Panc1 (cell line): ENCODE measurements around the gene ACOXL. TPM values are rescaled to one million over a fixed set of nuclear protein-coding genes. Genes with fewer than 3 reads are reported as not detected.

Experiments used
- ATAC-seq: fragments of 200-7000 bp; cut with Tn5 transposase; 2 replicates; pipeline ENCODE4 v1.9.1; 2020; ENCODE audit warnings: mild to moderate bottlenecking, moderate library complexity
- BruUV-seq: library from RNA; stranded (reverse); fragments of 400-500 nt; replicated peaks from 2 replicates; lab custom pipeline; 2021; lab: Mats Ljungman, UMichigan
- CTCF ChIA-PET: fragments of 300-600 bp; sonication (Branson Sonifier 250); formaldehyde crosslinking; loops from one replicate; lab custom pipeline; 2022; ENCODE audit warnings: antibody characterized with exemption; lab: Charles Lee
- POLR2A ChIA-PET: fragments of 300-600 bp; sonication (Branson Sonifier 250); formaldehyde crosslinking; loops from one replicate; lab custom pipeline; 2022; ENCODE audit warnings: antibody characterized with exemption; lab: Charles Lee
- DNase-seq: peaks from one replicate; pipeline ENCODE4 v3.0.0-alpha.2; 2010; ENCODE audit warnings: low read depth, low spot score
- H3K27ac ChIP-seq: 2 replicates; pipeline ENCODE4 v1.5.1; 2011; ENCODE audit warnings: mild to moderate bottlenecking, low read length, inconsistent platforms
- H3K27me3 ChIP-seq: fragments of 200-500 bp; sonication (Bioruptor generic); 2 replicates; pipeline ENCODE4 v1.6.0; 2014; ENCODE audit warnings: low read length, inconsistent platforms; ENCODE audit not compliant: control insufficient read depth, insufficient read depth
- H3K36me3 ChIP-seq: fragments of 200-500 bp; sonication (Bioruptor generic); 2 replicates; pipeline ENCODE4 v1.5.1; 2014; ENCODE audit warnings: inconsistent platforms, mild to moderate bottlenecking, low read length, moderate library complexity; ENCODE audit not compliant: control insufficient read depth, insufficient read depth
- H3K4me1 ChIP-seq: 2 replicates; pipeline ENCODE4 v1.5.1; 2011; ENCODE audit warnings: inconsistent platforms, mild to moderate bottlenecking, low read length, moderate library complexity; ENCODE audit not compliant: control insufficient read depth, insufficient read depth
- H3K4me3 ChIP-seq, 2 experiments: 2 replicates each; pipeline ENCODE4 v1.5.1; 2011 to 2012; ENCODE audit warnings: low read depth in 2 of 2, low read length in 2 of 2, mild to moderate bottlenecking in 2 of 2, inconsistent platforms in 1 of 2, moderate library complexity in 1 of 2
- H3K9me3 ChIP-seq: fragments of 200-500 bp; sonication (Bioruptor generic); 2 replicates; pipeline ENCODE4 v1.5.1; 2014; ENCODE audit warnings: low read depth, mild to moderate bottlenecking, inconsistent platforms, low read length, moderate library complexity; ENCODE audit not compliant: control insufficient read depth, insufficient read depth
- CTCF ChIP-seq: fragments of 450-650 bp; IDR thresholded peaks from 2 replicates; pipeline ENCODE4 v1.5.1; 2017; ENCODE audit warnings: mild to moderate bottlenecking
- POLR2AphosphoS5 ChIP-seq: IDR thresholded peaks from 2 replicates; pipeline ENCODE4 v1.6.1; 2012; ENCODE audit warnings: mild to moderate bottlenecking, low read depth, low read length, moderate library complexity
- REST ChIP-seq, 2 experiments: IDR thresholded peaks; 2 replicates each; pipeline ENCODE4 v1.6.1; 2011 to 2012; ENCODE audit warnings: low read depth in 2 of 2, control low read depth in 1 of 2, low read length in 1 of 2, mild to moderate bottlenecking in 1 of 2, moderate library complexity in 1 of 2; ENCODE audit not compliant: insufficient read depth in 1 of 2
- SIN3A ChIP-seq: IDR thresholded peaks from 2 replicates; pipeline ENCODE4 v1.6.1; 2012; ENCODE audit warnings: low read depth, mild to moderate bottlenecking, low read length, moderate library complexity, borderline replicate concordance; ENCODE audit not compliant: insufficient read depth
- TCF7L2 ChIP-seq: IDR thresholded peaks from 2 replicates; pipeline ENCODE4 v1.6.1; 2011; ENCODE audit warnings: mild to moderate bottlenecking, low read depth, low read length, inconsistent platforms
- in situ Hi-C: cut with HindIII; loops from 2 replicates; pipeline ENCODE4 v1.10.0; 2016; ENCODE audit warnings: low sequenced_read_pairs, low pct_unique_long_range_greater_than_20kb
- intact Hi-C: fragments of 100-400 bp; cut with micrococcal nuclease; formaldehyde crosslinking; loops from one replicate; pipeline ENCODE4 v1.10.0; 2022; ENCODE audit not compliant: unreplicated experiment
- total RNA-seq: library from RNA; stranded (reverse); gene quantifications from one replicate; pipeline ENCODE4 v1.2.1, GENCODE V29; 2021; ENCODE audit not compliant: unreplicated experiment

The ACOXL gene
- total RNA-seq, 1 experiment from 2014 or later, result 4.9 TPM

- peaks cover 4% of the 10 kb centered on the region; the same call in 1 of the 2 replicates for H3K27me3 ChIP-seq
- no peak overlapping the region for H3K27ac ChIP-seq
- H3K4me3 ChIP-seq, result no peak overlapping the region
- in situ Hi-C loops (no loop called here), intact Hi-C loops (no loop called here)
- CTCF ChIA-PET, result no interaction called here
- no peaks in the 10 kb centered on the region for H3K9me3 ChIP-seq
- no peaks in the 10 kb centered on the region for H3K36me3 ChIP-seq
- POLR2A ChIA-PET, result no interaction called here
- DNase-seq (no peak), ATAC-seq (no peak)
- H3K4me1 ChIP-seq, result 0 out of 2 replicates have a peak, but pooled peaks cover 2% of the 10 kb centered on the region
- BruUV-seq, result no TSS peak
- TF ChIP-seq REST (IDR thresholded peaks at IDR 0.05; ENCODE audit: insufficient read depth in 1 of 2, low read depth in 2 of 2, low read length in 1 of 2), result no peak
- TF ChIP-seq TCF7L2, result no peak
- no peak for TF ChIP-seq CTCF
- no peak for TF ChIP-seq POLR2AphosphoS5
- no peak for TF ChIP-seq SIN3A
These were observed 131.8 kb downstream of the ACOXL start for GRCh38 chr2:110864176-110864575.

- POLR2A ChIA-PET, result no interaction called here
- intact Hi-C loops (no loop called here), in situ Hi-C loops (no loop called here)
- no peak for TF ChIP-seq CTCF
- no peak for TF ChIP-seq REST (IDR thresholded peaks at IDR 0.05; ENCODE audit: insufficient read depth in 1 of 2, low read depth in 2 of 2, low read length in 1 of 2)
- TF ChIP-seq SIN3A, result no peak
- no peak for TF ChIP-seq POLR2AphosphoS5
- TF ChIP-seq TCF7L2, result no peak
- no TSS peak for BruUV-seq
- no peak overlapping the region for H3K27ac ChIP-seq
- peaks cover 4% of the 10 kb centered on the region; the same call in 1 of the 2 replicates for H3K27me3 ChIP-seq
- H3K4me1 ChIP-seq, result 0 out of 2 replicates have a peak, but pooled peaks cover 2% of the 10 kb centered on the region
- ATAC-seq (no peak), DNase-seq (no peak)
- H3K9me3 ChIP-seq, result no peaks in the 10 kb centered on the region
- H3K4me3 ChIP-seq, result no peak overlapping the region
- no peaks in the 10 kb centered on the region for H3K36me3 ChIP-seq
- CTCF ChIA-PET, result no interaction called here
These were observed 132.4 kb downstream of the ACOXL start for GRCh38 chr2:110864731-110865130.
